ENCODE measurements around the gene TRIM46.
"Not testable (repeated sequence)": the region's sequence is repeated elsewhere in the genome, so short reads cannot be mapped to it uniquely, and the experiment has no call there.

TRIM46 gene

DNA sequence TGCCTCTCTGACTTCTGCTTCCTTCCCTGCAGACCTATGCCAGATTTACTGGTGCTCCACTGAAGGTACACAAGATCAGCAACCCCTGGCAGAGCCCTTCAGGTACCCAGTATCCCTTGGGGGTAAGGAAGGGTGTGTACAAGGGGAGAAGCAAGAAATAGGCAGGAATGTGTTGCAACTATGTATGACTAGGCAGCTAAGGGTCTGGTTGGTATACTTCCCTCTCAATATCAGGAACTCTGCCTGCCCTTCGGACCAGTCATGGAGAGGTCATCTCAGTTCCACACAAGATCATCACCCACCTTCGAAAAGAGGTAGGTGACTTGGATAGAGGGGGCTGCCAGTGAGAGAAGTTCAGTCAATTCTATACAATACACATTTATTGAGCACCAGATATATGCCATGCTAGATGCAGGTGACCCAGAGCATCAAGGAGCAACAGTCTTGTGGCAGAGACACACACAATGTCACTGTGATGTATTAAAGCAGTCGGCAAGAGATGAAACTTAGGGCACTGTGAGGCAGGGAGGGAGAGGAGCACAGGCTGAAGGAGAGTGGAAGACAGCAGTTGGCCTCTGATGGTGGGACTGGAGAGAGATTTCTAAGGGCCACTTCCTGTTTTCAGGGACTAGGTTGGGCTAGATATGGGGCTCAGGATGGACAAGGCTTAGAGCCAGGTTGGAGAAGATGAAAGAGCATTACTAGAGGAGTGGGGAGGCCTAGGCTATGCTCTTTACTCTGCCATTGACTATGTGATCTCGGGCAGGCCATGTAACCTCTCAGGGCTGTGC is 36.9 kb downstream of the TRIM46 start:
- TF ChIP-seq, protein P1, sequence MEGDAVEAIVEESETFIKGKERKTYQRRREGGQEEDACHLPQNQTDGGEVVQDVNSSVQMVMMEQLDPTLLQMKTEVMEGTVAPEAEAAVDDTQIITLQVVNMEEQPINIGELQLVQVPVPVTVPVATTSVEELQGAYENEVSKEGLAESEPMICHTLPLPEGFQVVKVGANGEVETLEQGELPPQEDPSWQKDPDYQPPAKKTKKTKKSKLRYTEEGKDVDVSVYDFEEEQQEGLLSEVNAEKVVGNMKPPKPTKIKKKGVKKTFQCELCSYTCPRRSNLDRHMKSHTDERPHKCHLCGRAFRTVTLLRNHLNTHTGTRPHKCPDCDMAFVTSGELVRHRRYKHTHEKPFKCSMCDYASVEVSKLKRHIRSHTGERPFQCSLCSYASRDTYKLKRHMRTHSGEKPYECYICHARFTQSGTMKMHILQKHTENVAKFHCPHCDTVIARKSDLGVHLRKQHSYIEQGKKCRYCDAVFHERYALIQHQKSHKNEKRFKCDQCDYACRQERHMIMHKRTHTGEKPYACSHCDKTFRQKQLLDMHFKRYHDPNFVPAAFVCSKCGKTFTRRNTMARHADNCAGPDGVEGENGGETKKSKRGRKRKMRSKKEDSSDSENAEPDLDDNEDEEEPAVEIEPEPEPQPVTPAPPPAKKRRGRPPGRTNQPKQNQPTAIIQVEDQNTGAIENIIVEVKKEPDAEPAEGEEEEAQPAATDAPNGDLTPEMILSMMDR (IDR thresholded peaks at IDR 0.05; ENCODE audit: low read depth, low read length, missing control alignments) = no peak
- no peak for DNase-seq (ENCODE audit: low read depth)
- no peak overlapping the region for H3K4me3 ChIP-seq (ENCODE audit: low read depth, low read length)

GRCh38 chr1:155211381-155212050 is 37.9 kb downstream of the TRIM46 start:
- H3K4me3 ChIP-seq (ENCODE audit: low read depth, low read length); DNase-seq (ENCODE audit: low read depth): not testable (repeated sequence)

GRCh38 chr1:155212051-155212440 is 38.4 kb downstream of the TRIM46 start:
- not testable (repeated sequence) for H3K4me3 ChIP-seq (ENCODE audit: low read depth, low read length); DNase-seq (ENCODE audit: low read depth)

- DNase-seq (ENCODE audit: low read depth) = not testable (repeated sequence)
Observed at GRCh38 chr1:155214702-155215101, 41.1 kb downstream of the TRIM46 start.

DNA sequence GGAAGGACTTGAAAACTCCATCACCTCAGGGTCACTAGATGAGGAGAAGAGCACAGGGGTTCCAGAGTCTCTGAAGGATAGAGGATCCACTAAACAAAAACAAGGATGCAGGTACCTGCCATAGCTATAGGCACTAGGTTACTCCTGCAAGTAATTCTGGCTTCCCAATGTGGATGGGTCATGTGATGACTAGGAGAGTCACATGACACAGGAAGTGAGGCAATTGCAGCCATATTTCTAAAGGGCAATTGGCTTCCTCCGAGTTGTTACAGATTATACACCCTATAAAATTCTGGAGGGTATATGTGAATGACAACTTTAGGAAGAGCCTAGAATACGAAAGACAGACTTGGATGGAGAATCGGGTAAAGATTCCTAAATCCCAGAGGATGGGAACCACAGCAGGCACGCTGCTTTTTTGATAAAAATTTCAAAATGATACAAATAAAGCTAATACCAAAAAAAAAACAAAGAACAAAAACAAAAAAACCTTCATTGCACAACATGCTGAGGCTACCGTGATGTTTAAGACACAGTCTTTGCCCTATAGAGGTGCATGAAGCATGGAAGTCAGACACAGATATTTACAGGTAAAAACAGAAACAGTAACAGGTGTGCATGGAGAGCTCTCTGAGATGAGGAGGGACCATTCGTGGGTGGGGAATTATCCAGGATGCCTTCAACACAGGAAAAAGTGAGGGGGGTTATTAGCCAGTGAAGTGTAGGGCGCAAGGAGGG is 45.4 kb downstream of the TRIM46 start:
- no peak for DNase-seq (ENCODE audit: low read depth)
- TF ChIP-seq, protein P1 (IDR thresholded peaks at IDR 0.05; ENCODE audit: low read depth, low read length, missing control alignments) = no peak
- H3K4me3 ChIP-seq (ENCODE audit: low read depth, low read length) = no peak overlapping the region

More at GRCh38 chr1:155214702-155215101, 41.1 kb downstream of the TRIM46 start:
- not testable (repeated sequence) for H3K4me3 ChIP-seq (ENCODE audit: low read depth, low read length)

DNA sequence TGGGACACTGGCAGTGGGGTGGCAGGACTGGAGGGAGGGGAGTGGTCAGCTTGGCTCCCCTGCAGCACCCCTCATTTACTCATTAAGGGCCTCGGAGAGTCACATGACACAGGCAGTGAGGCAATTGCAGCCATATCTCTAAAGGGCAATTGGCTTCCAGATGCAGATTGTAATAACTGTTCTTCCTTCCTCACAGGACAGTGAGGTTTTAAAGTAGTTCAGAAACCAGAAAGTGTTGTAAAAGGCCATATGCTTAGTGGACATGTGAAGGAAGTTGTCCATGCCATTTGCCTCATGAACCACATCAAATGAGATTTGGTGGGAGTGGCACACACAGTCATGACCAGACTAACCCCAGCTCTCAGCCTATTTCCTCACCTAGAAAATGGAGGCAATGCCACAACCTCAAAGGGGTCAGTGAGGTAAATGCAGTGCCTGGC is 46.0 kb downstream of the TRIM46 start:
- TF ChIP-seq, protein P1 (IDR thresholded peaks at IDR 0.05; ENCODE audit: low read depth, low read length, missing control alignments) = no peak
- no peak overlapping the region for H3K4me3 ChIP-seq (ENCODE audit: low read depth, low read length)
- DNase-seq (ENCODE audit: low read depth) = no peak

- DNase-seq (ENCODE audit: low read depth); H3K4me3 ChIP-seq (ENCODE audit: low read depth, low read length): not testable (repeated sequence)
Observed at GRCh38 chr1:155220211-155220965, 46.7 kb downstream of the TRIM46 start.

GRCh38 chr1:155223047-155223446 is 49.4 kb downstream of the TRIM46 start:
- H3K4me3 ChIP-seq (ENCODE audit: low read depth, low read length) = no peak overlapping the region
- TF ChIP-seq, protein P1 (IDR thresholded peaks at IDR 0.05; ENCODE audit: low read depth, low read length, missing control alignments) = no peak
- no peak for DNase-seq (ENCODE audit: low read depth)

DNA sequence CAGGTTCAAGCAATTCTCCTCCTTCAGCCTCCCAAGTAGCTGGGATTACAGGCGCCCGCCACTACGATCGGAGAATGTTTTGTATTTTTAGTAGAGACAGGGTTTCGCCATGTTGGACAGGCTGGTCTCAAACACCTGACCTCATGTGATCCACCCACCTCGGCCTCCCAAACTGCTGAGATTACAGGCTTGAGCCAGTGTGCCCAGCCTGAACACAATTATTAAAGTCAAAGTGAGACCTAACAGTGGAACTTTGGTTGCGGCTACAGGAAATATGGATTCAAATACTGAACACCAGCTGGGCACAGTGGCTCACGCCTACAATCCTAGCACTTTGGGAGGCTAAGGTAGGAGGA is 51.7 kb downstream of the TRIM46 start:
- peak overlapping the region; percentile 87 for H3K4me3 ChIP-seq (ENCODE audit: low read depth, low read length)
- not testable (repeated sequence) for DNase-seq (ENCODE audit: low read depth)
